ENCODE results near the gene SHMT2. TPM values are rescaled to one million over a fixed set of nuclear protein-coding genes. Genes with fewer than 3 reads are reported as not detected.

Gene SHMT2
- total RNA-seq, 1 donor = 199 TPM

GRCh38 chr12:57235017-57235727 lies 5.7 kb downstream of the SHMT2 start:
- no peak overlapping the region for H3K4me3 ChIP-seq (ENCODE audit: low read depth, low read length)
- peak; percentile 37 for TF ChIP-seq CTCF (IDR thresholded peaks at IDR 0.05; ENCODE audit: insufficient read depth, low read depth, low read length)
- DNase-seq (ENCODE audit: low read depth) = peak; percentile 94

GRCh38 chr12:57235728-57236131 lies 6.2 kb downstream of the SHMT2 start:
- DNase-seq (ENCODE audit: low read depth) = no peak
- TF ChIP-seq CTCF (IDR thresholded peaks at IDR 0.05; ENCODE audit: insufficient read depth, low read depth, low read length) = no peak
- no peak overlapping the region for H3K4me3 ChIP-seq (ENCODE audit: low read depth, low read length)

- no peak overlapping the region for H3K4me3 ChIP-seq (ENCODE audit: low read depth, low read length)
Observed at GRCh38 chr12:57236201-57236924, 6.9 kb downstream of the SHMT2 start.

GRCh38 chr12:57236925-57237595 lies 7.5 kb downstream of the SHMT2 start:
- no peak for DNase-seq (ENCODE audit: low read depth)
- no peak for TF ChIP-seq CTCF (IDR thresholded peaks at IDR 0.05; ENCODE audit: insufficient read depth, low read depth, low read length)
- H3K4me3 ChIP-seq (ENCODE audit: low read depth, low read length) = no peak overlapping the region

More at GRCh38 chr12:57236201-57236924, 6.9 kb downstream of the SHMT2 start:
- TF ChIP-seq CTCF (IDR thresholded peaks at IDR 0.05; ENCODE audit: insufficient read depth, low read depth, low read length) = no peak
- DNase-seq (ENCODE audit: low read depth) = no peak

GRCh38 chr12:57237596-57237931 lies 8.1 kb downstream of the SHMT2 start:
- DNase-seq (ENCODE audit: low read depth) = no peak
- TF ChIP-seq CTCF (IDR thresholded peaks at IDR 0.05; ENCODE audit: insufficient read depth, low read depth, low read length) = no peak
- H3K4me3 ChIP-seq (ENCODE audit: low read depth, low read length) = no peak overlapping the region

GRCh38 chr12:57237932-57238853 lies 8.7 kb downstream of the SHMT2 start:
- H3K4me3 ChIP-seq (ENCODE audit: low read depth, low read length) = peak overlapping the region; percentile 50
- DNase-seq (ENCODE audit: low read depth) = peak; percentile 22
- TF ChIP-seq CTCF (IDR thresholded peaks at IDR 0.05; ENCODE audit: insufficient read depth, low read depth, low read length) = no peak

Measured in fibroblast of villous mesenchyme (primary cell).